ENCODE measurements around the gene REN.

REN gene

GRCh38 chr1:204166219-204166618, at the start of gene REN:
Gene REN, minus strand, starts transcription at chr1:204166337. Its CDS starts 44 bp downstream, at chr1:204166293.
- peaks cover 0 to 19% (median 11%) of the 10 kb centered on the region in 3 donors for H3K9me3 ChIP-seq
- DNase-seq = no peak
- intact Hi-C loops (cut with DNase I; ENCODE audit: low total_unique reads) = no loop called here
- no peak within 1 kb of the TSS for H3K27ac ChIP-seq
- H3K4me1 ChIP-seq = no peaks in the 10 kb centered on the region
- H3K36me3 ChIP-seq = no peaks in the 10 kb centered on the region
- peaks cover 0 to 41% of the 10 kb centered on the region in 2 donors for H3K27me3 ChIP-seq
- no peak within 1 kb of the TSS for H3K4me3 ChIP-seq
- TF ChIP-seq, protein P1, sequence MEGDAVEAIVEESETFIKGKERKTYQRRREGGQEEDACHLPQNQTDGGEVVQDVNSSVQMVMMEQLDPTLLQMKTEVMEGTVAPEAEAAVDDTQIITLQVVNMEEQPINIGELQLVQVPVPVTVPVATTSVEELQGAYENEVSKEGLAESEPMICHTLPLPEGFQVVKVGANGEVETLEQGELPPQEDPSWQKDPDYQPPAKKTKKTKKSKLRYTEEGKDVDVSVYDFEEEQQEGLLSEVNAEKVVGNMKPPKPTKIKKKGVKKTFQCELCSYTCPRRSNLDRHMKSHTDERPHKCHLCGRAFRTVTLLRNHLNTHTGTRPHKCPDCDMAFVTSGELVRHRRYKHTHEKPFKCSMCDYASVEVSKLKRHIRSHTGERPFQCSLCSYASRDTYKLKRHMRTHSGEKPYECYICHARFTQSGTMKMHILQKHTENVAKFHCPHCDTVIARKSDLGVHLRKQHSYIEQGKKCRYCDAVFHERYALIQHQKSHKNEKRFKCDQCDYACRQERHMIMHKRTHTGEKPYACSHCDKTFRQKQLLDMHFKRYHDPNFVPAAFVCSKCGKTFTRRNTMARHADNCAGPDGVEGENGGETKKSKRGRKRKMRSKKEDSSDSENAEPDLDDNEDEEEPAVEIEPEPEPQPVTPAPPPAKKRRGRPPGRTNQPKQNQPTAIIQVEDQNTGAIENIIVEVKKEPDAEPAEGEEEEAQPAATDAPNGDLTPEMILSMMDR (IDR thresholded peaks at IDR 0.05) = no peak

GRCh38 chr1:204213668-204214662, 47.8 kb upstream of the REN start, which contains the start of gene GOLT1A:
Gene GOLT1A, minus strand, starts transcription at chr1:204213988. Its CDS starts 82 bp downstream, at chr1:204213906.
- peak; percentile 67 to 78 for DNase-seq
- Histone ChIP-seq H3K36me3 (no peaks in the 10 kb centered on the region), H3K27me3 (peaks cover 0 to 27% of the 10 kb centered on the region in 2 donors), H3K27ac (no peak within 1 kb of the TSS), H3K4me3 (peak within 1 kb of the TSS in 1 of 2 donors; percentile 17), H3K4me1 (peaks cover 0 to 11% (median 9%) of the 10 kb centered on the region in 4 donors), H3K9me3 (no peaks in the 10 kb centered on the region)
- intact Hi-C loops (cut with DNase I; ENCODE audit: low total_unique reads) = no loop called here
- TF ChIP-seq, protein P1 (IDR thresholded peaks at IDR 0.05) = peak; percentile 67 to 80

GRCh38 chr1:204212715-204213114, 46.6 kb upstream of the REN start:
- H3K27me3 ChIP-seq = peaks cover 0 to 27% of the 10 kb centered on the region in 2 donors
- no peak overlapping the region for H3K4me3 ChIP-seq
- DNase-seq = no peak
- H3K36me3 ChIP-seq = no peaks in the 10 kb centered on the region
- no peaks in the 10 kb centered on the region for H3K9me3 ChIP-seq
- TF ChIP-seq, protein P1 (IDR thresholded peaks at IDR 0.05) = no peak
- peaks cover 0 to 11% (median 9%) of the 10 kb centered on the region in 4 donors for H3K4me1 ChIP-seq
- intact Hi-C loops (cut with DNase I; ENCODE audit: low total_unique reads) = no loop called here
- H3K27ac ChIP-seq = no peak overlapping the region

DNA sequence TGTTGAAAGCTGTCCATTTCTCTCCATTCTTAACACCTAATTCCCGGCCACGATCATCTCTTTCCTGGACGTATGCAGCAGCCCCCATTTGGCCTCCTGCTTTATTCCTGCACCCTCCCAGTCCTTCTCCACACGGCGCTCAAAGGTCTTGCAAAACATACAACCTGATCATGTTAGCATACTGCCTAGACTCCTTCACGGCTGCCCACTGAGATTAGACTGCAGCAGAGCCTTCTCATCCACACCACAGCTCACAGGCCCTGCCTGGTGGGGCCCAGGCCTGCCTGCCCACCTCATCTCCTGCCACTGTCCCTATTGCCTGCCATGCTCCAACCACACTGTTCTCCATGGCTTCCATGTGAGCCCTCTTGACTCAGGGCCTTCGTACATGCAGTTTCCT, 44.9 kb upstream of the REN start:
- peaks cover 0 to 16% (median 10%) of the 10 kb centered on the region in 4 donors for H3K4me1 ChIP-seq
- no peaks in the 10 kb centered on the region for H3K36me3 ChIP-seq
- H3K27ac ChIP-seq = no peak overlapping the region
- no peak overlapping the region for H3K4me3 ChIP-seq
- intact Hi-C loops (cut with DNase I; ENCODE audit: low total_unique reads) = no loop called here
- H3K9me3 ChIP-seq = no peaks in the 10 kb centered on the region
- TF ChIP-seq, protein P1 (IDR thresholded peaks at IDR 0.05) = no peak
- H3K27me3 ChIP-seq = peaks cover 0 to 35% of the 10 kb centered on the region in 2 donors
- no peak for DNase-seq

DNA sequence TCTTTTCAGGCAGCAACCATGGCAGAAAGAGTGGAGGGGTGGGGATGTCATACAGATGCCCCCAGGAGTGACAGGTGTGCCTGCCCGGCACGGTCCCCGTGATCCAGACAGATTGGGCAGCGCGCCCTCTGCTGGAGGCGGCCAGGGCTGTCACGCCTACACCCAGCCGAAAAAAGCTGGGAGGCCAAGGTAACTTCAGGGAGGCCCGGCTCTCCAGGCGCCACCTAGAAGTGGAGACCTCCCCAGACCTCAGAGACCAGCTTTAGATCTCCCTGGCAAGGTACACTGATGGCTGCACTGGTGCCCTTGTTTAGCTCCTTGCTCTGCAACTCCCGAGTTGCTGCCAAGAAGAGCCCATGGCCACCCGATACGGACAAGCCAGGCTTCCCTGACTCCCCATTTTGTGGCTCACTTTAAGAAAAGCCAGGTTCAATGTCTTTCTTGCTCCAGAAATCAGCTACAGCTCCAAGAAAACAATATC, 41.0 kb upstream of the REN start:
- intact Hi-C loops (cut with DNase I; ENCODE audit: low total_unique reads) = loop anchor here (5.0 kb wide), 1 partner anchor 45 kb away; no protein-coding TSS in a partner anchor
- peaks cover 0 to 38% of the 10 kb centered on the region in 2 donors for H3K27me3 ChIP-seq
- TF ChIP-seq, protein P1 (IDR thresholded peaks at IDR 0.05) = peak; percentile 79 to 81
- no peak overlapping the region for H3K4me3 ChIP-seq
- H3K9me3 ChIP-seq = no peaks in the 10 kb centered on the region
- peak in 1 of 2 donors; percentile 45 for DNase-seq
- peaks cover 0 to 5% (median 2%) of the 10 kb centered on the region in 4 donors for H3K4me1 ChIP-seq
- H3K27ac ChIP-seq = no peak overlapping the region
- H3K36me3 ChIP-seq = no peaks in the 10 kb centered on the region
